GM12892 (cell line): ENCODE data around the gene CBARP.
"Not testable (repeated sequence)": the region's sequence is repeated elsewhere in the genome, so short reads cannot be mapped to it uniquely, and the experiment has no call there.

Source experiments
- DNase-seq: peaks from one replicate; pipeline ENCODE4 v3.0.0; 2011; ENCODE audit not compliant: insufficient read length
- FAIRE-seq: peaks from 2 replicates; lab custom pipeline; 2011; peaks lifted over from hg19 to GRCh38; lab: Jason Lieb, UNC
- POLR2A ChIP-seq: IDR thresholded peaks from 2 replicates; pipeline ENCODE4 v1.6.1; 2011; ENCODE audit warnings: low read depth, low read length, control low read depth
- POLR2AphosphoS5 ChIP-seq: IDR thresholded peaks from 2 replicates; pipeline ENCODE4 v1.6.1; 2011; ENCODE audit warnings: low read depth, low read length, control low read depth
- TAF1 ChIP-seq: IDR thresholded peaks from 2 replicates; pipeline ENCODE4 v1.6.1; 2011; ENCODE audit warnings: low read depth, mild to moderate bottlenecking, control low read depth, low read length, borderline replicate concordance

CBARP gene

GRCh38 chr19:1252821-1253513, 15.2 kb upstream of the CBARP start:
- no peak for TF ChIP-seq POLR2A
- no peak for TF ChIP-seq TAF1
- TF ChIP-seq POLR2AphosphoS5: no peak
- DNase-seq (no peak), FAIRE-seq (peak; percentile 86)

DNA sequence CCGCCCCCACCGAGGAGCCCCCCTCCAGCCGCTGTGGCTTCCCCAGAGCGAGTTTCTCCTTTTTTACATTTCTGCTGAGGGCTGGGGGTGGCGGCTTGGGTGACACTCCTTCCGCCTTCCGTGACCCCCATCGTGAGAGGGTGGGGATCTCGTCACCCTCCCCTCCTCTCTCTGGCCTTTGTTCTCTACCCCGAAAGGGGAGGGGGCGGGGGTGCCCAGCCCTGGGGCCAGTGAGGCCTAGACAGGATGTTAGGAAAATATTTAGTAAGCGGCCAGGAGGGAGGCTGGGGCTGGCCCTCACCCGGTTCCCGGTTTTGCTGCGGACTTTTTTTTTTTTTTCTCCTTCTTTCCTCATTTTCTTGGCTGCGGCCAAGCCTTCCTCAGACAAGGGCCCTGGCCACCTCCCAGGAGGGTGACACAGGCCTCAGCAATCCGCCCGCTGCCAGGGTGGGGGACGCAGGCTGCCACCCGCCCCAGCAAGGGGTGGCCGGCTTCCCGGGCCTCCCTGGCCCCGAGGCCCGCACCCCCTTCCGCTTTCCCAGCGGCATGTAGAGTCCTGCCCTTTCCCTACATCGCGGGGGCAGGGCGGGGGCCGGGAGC, 14.5 kb upstream of the CBARP start:
- DNase-seq: no peak
- TF ChIP-seq TAF1: no peak
- TF ChIP-seq POLR2AphosphoS5: no peak
- no peak for FAIRE-seq

DNA sequence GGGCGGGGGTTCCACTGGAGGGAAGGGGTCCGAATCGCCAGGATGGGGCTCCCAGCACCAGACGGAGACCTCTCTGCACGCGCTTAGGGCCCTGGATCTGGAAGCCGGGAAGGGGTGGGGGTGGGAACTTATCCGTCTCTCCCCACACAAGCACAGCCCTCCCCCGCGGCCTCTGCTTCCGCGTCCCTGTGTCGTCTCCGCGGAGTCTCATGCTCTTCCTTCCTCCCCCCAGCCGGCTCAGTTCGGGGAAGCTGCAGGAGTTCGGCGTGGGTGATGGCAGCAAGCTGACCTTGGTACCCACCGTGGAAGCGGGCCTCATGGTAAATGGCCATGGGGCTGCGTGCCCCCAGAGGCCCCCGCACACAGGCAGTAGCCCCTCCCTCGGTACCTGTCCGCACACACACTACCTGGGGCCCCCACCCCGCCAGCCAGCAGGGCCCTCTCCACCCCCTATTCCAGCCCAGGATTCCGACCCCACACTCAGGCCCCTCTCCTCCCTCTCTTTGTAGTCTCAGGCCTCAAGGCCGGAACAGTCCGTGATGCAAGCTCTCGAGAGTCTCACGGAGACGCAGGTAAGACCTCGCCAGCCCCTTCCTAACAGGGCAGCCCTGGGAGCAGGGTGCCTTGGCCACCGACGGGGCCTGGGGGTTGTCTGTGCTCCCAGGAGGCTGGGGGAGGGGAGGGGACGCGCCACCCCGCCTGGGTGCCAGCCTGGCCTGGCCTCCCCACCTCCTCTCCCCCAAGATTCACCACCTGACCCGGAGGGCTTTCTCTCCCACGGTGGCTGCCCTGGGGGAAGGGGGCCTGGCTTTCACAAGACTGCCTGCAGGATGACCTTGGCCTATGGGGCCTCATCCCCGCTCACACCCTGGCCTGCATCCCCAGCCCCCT, 13.8 kb upstream of the CBARP start:
- peak; percentile 45; the same call in 1 of the 2 replicates for TF ChIP-seq POLR2A
- no peak for TF ChIP-seq TAF1
- no peak for DNase-seq
- peak; percentile 89 for FAIRE-seq

DNA sequence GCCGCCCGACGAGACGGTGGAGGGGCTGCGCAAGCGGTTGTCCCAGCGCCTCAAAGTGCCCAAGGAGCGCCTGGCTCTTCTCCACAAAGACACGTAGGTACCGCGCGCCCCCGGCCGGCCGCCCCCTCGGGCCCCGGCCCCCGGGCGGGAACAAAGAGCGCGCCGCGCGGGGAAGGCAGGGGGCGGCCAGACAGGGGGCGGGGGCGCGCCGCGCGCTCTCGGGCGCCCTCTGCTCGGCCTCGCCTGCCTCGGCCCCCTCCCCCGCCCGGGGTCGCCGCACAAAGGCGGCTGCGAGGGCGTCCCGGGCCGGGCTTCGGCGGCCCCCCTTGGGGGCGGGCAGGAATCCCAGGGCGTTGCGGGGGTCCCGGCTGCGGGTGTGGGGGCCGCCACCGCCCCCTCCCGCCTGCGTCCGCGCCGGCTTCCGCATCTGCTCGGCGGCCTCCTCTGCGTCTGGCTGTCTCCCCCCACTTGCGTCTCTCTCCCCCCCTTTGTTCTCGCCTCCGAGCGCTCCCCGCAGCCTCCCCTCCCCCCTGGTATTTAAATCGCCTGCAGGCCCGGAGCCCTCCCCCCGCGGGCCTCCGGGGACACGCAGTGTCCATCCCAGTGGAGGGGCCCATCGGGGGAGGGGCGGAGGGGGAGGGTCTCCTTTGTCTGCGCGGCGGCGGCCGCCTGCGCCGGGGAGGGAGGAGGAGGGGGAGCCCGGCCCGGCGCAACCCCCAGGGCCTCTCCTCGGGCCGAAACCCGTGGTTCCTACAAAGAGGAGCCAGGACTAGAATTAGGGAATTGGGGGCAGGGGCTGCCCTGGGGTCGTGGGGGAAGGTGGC, 12.8 kb upstream of the CBARP start:
- DNase-seq (no peak), FAIRE-seq (no peak)
- no peak for TF ChIP-seq POLR2AphosphoS5
- no peak for TF ChIP-seq TAF1

GRCh38 chr19:1249990-1250436, 12.2 kb upstream of the CBARP start:
- DNase-seq: no peak
- FAIRE-seq: no peak
- no peak for TF ChIP-seq POLR2A
- TF ChIP-seq POLR2AphosphoS5: no peak
- TF ChIP-seq TAF1: no peak

DNA sequence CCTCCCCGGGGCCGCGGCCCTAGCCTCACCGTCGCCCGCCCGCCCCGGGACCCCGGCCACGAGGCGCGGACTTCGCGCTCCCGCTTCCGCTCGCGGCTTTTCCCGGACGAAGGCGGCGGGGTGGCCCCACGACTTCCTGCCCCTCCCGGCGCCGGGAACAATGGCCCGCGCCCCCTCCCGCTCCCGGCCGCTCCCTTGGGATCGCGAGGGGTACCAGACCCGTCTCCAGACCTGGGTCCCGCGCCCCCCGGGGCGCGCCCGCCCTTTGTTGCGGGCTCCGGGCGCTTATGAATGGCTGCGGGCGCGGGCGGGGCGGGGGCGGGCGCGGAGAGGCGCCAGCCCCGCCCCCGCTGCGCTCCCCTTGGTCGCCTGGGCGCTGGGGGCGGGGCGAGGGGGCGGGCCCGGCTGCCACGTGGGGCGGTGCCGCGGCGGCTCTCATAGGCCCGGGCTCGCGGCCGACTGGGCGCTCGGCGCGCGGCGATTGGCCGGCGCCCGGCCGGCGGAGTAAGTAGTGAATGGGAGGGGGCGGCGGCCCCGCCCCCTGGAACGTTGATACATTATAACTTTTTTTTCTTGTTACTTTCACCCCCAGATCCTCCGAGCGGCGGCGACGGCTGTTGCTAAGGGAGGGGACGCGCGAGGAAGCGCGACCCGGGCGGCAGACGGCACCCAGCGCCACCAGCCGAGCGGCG, 11.6 kb upstream of the CBARP start:
- 0 out of 2 replicates have a peak, but pooled peaks have one; percentile 53 for TF ChIP-seq POLR2AphosphoS5
- peak; percentile 80; the same call in 1 of the 2 replicates for TF ChIP-seq POLR2A
- TF ChIP-seq TAF1: no peak
- DNase-seq (peak; percentile 92), FAIRE-seq (peak; percentile 93)

GRCh38 chr19:1248786-1249297, 11.0 kb upstream of the CBARP start:
- FAIRE-seq: peak; percentile 88

GRCh38 chr19:1248139-1248785, 10.5 kb upstream of the CBARP start, which contains the start of gene MIDN:
MIDN (plus strand) TSS chr19:1248583; CDS start chr19:1250297, 1,714 bp downstream.
- DNase-seq (peak; percentile 75), FAIRE-seq (peak; percentile 71)
- no peak for TF ChIP-seq TAF1
- peak; percentile 88 for TF ChIP-seq POLR2A
- TF ChIP-seq POLR2AphosphoS5: peak; percentile 70

More at GRCh38 chr19:1248786-1249297, 11.0 kb upstream of the CBARP start:
- peak; percentile 73 for DNase-seq
- TF ChIP-seq POLR2A (peak; percentile 28; the same call in 1 of the 2 replicates), POLR2AphosphoS5 (no peak), TAF1 (no peak)

GRCh38 chr19:1247748-1248138, 9.9 kb upstream of the CBARP start:
- TF ChIP-seq POLR2AphosphoS5: no peak
- TF ChIP-seq POLR2A: no peak
- no peak for TF ChIP-seq TAF1
- DNase-seq (no peak), FAIRE-seq (no peak)

GRCh38 chr19:1246265-1247087, 8.7 kb upstream of the CBARP start:
- DNase-seq, FAIRE-seq: not testable (repeated sequence)
